NCI-H1092 treated with DMSO at 0.1 percent for 48 hours (cell line): ENCODE data around the gene CENPP.
"Not testable (repeated sequence)": the region's sequence is repeated elsewhere in the genome, so short reads cannot be mapped to it uniquely, and the experiment has no call there.

Source experiments
- DNase-seq: peaks from one replicate; lab custom pipeline; 2025; lab: John Stamatoyannopoulos, UW

The CENPP gene

GRCh38 chr9:92538541-92538940 is 212.8 kb downstream of the CENPP start:
- DNase-seq, result no peak

GRCh38 chr9:92543972-92544371 is 218.2 kb downstream of the CENPP start:
- DNase-seq, result no peak

GRCh38 chr9:92545002-92545510 is 219.3 kb downstream of the CENPP start:
- DNase-seq, result no peak

- DNase-seq, result no peak
Observed at GRCh38 chr9:92547356-92547755, 221.6 kb downstream of the CENPP start.

GRCh38 chr9:92550765-92551164 is 225.0 kb downstream of the CENPP start:
- no peak for DNase-seq

GRCh38 chr9:92558612-92559374 is 233.0 kb downstream of the CENPP start:
- no peak for DNase-seq

GRCh38 chr9:92561374-92562330 is 235.9 kb downstream of the CENPP start:
- no peak for DNase-seq

GRCh38 chr9:92562461-92562967 is 236.8 kb downstream of the CENPP start:
- no peak for DNase-seq

GRCh38 chr9:92563116-92564100 is 237.7 kb downstream of the CENPP start:
- peak; percentile 49 for DNase-seq

- peak; percentile 74 for DNase-seq
Observed at GRCh38 chr9:92564504-92564903, 238.8 kb downstream of the CENPP start.

- DNase-seq, result no peak
Observed at GRCh38 chr9:92564982-92565381, 239.2 kb downstream of the CENPP start.

- not testable (repeated sequence) for DNase-seq
Observed at GRCh38 chr9:92571871-92572270, 246.1 kb downstream of the CENPP start.

GRCh38 chr9:92573612-92574011 is 247.9 kb downstream of the CENPP start:
- DNase-seq, result not testable (repeated sequence)

GRCh38 chr9:92576175-92576574 is 250.4 kb downstream of the CENPP start:
- no peak for DNase-seq

- no peak for DNase-seq
Observed at GRCh38 chr9:92589923-92590322, 264.2 kb downstream of the CENPP start.

- DNase-seq, result no peak
Observed at GRCh38 chr9:92590377-92590776, 264.6 kb downstream of the CENPP start.

- no peak for DNase-seq
Observed at GRCh38 chr9:92592537-92592936, 266.8 kb downstream of the CENPP start.

GRCh38 chr9:92592946-92593861 is 267.5 kb downstream of the CENPP start:
- DNase-seq, result no peak

GRCh38 chr9:92595075-92595474 is 269.3 kb downstream of the CENPP start:
- not testable (repeated sequence) for DNase-seq

- no peak for DNase-seq
Observed at GRCh38 chr9:92595930-92596329, 270.2 kb downstream of the CENPP start.
